ENCODE measurements around the gene DDX24.

The DDX24 gene

GRCh38 chr14:94046696-94047250 is 34.2 kb downstream of the DDX24 start:
- no peak for FAIRE-seq

- FAIRE-seq = no peak
Measured at GRCh38 chr14:94045563-94046345, 35.2 kb downstream of the DDX24 start.

GRCh38 chr14:94045101-94045500 is 35.9 kb downstream of the DDX24 start:
- no peak for FAIRE-seq

- no peak for FAIRE-seq
Measured at GRCh38 chr14:94044476-94045091, 36.4 kb downstream of the DDX24 start.

GRCh38 chr14:94043756-94044475 is 37.1 kb downstream of the DDX24 start:
- no peak for FAIRE-seq

GRCh38 chr14:94043111-94043755 is 37.8 kb downstream of the DDX24 start:
- FAIRE-seq = no peak

GRCh38 chr14:94042433-94043091 is 38.4 kb downstream of the DDX24 start:
- FAIRE-seq = no peak

GRCh38 chr14:94041551-94042346 is 39.3 kb downstream of the DDX24 start:
- no peak for FAIRE-seq

GRCh38 chr14:94040796-94041195 is 40.2 kb downstream of the DDX24 start:
- FAIRE-seq = no peak

GRCh38 chr14:94040247-94040646 is 40.8 kb downstream of the DDX24 start:
- no peak for FAIRE-seq

GRCh38 chr14:94038921-94039629 is 41.9 kb downstream of the DDX24 start:
- no peak for FAIRE-seq

GRCh38 chr14:94038510-94038909 is 42.5 kb downstream of the DDX24 start:
- FAIRE-seq = no peak

- FAIRE-seq = no peak
Measured at GRCh38 chr14:94037954-94038353, 43.0 kb downstream of the DDX24 start.

GRCh38 chr14:94036313-94037167 is 44.5 kb downstream of the DDX24 start:
- FAIRE-seq = no peak

GRCh38 chr14:94034886-94035285 is 46.1 kb downstream of the DDX24 start:
- no peak for FAIRE-seq

GRCh38 chr14:94031883-94032279 is 49.1 kb downstream of the DDX24 start:
- no peak for FAIRE-seq

- FAIRE-seq = no peak
Measured at GRCh38 chr14:94031161-94031882, 49.7 kb downstream of the DDX24 start.

- FAIRE-seq = no peak
Measured at GRCh38 chr14:94030571-94030970, 50.4 kb downstream of the DDX24 start.

- no peak for FAIRE-seq
Measured at GRCh38 chr14:94029671-94030203, 51.3 kb downstream of the DDX24 start.
